HCT116 (cell line): ENCODE results near the gene ATXN7L1.

ENCODE experiments used
- CEBPB ChIP-seq: IDR thresholded peaks from 2 replicates; pipeline ENCODE4 v1.6.1; 2012; ENCODE audit warnings: low read depth
- ELF1 ChIP-seq: IDR thresholded peaks from 2 replicates; pipeline ENCODE4 v1.6.1; 2012; ENCODE audit warnings: low read depth, borderline replicate concordance
- EZH2 ChIP-seq: fragments of 200-600 bp; sonication (generic); IDR thresholded peaks from 2 replicates; pipeline ENCODE4 v1.6.1; 2017; ENCODE audit warnings: antibody characterized with exemption, mixed run types
- EZH2phosphoT487 ChIP-seq: fragments of 200-600 bp; IDR thresholded peaks from 2 replicates; pipeline ENCODE4 v1.6.1; 2018; ENCODE audit warnings: antibody characterized with exemption, borderline replicate concordance
- POLR2A ChIP-seq: IDR thresholded peaks from 2 replicates; pipeline ENCODE4 v1.7.0; 2011; ENCODE audit warnings: borderline replicate concordance; ENCODE audit not compliant: insufficient read depth, insufficient read length; ENCODE audit errors: extremely low read depth
- POLR2AphosphoS5 ChIP-seq: IDR thresholded peaks from 2 replicates; pipeline ENCODE4 v1.6.1; 2011; ENCODE audit warnings: mild to moderate bottlenecking, low read depth, low read length, moderate library complexity
- SIN3A ChIP-seq: IDR thresholded peaks from 2 replicates; pipeline ENCODE4 v1.6.1; 2012; ENCODE audit warnings: low read depth
- TCF7L2 ChIP-seq: IDR thresholded peaks from 2 replicates; pipeline ENCODE4 v1.7.0; 2011; ENCODE audit warnings: borderline replicate concordance, inconsistent platforms; ENCODE audit not compliant: insufficient read depth, insufficient read length; ENCODE audit errors: extremely low read depth
- YY1 ChIP-seq: IDR thresholded peaks from 2 replicates; pipeline ENCODE4 v1.6.1; 2011; ENCODE audit warnings: low read length, low read depth, moderate library complexity, mild to moderate bottlenecking; ENCODE audit not compliant: insufficient replicate concordance; ENCODE audit errors: extremely low read depth
- ZFX ChIP-seq: fragments of 450-650 bp; IDR thresholded peaks from 2 replicates; pipeline ENCODE4 v1.6.1; 2017
- ZNF274 ChIP-seq: fragments of 200-500 bp; sonication (Bioruptor generic); IDR thresholded peaks from 2 replicates; pipeline ENCODE4 v1.6.1; 2014; ENCODE audit warnings: mild to moderate bottlenecking, low read depth, low read length, inconsistent platforms
- TF ChIP-seq, protein P1 (sequence below), 3 experiments: fragments of 200-600 bp in 1 of 3; sonication (generic) in 1 of 3; IDR thresholded peaks in 2 of 3; conservative IDR thresholded peaks in 1 of 3; 2 replicates each; pipeline ENCODE4 v1.5.1; 2012 to 2017; ENCODE audit warnings: low read depth in 2 of 3, low read length in 2 of 3, antibody characterized with exemption in 1 of 3, borderline replicate concordance in 1 of 3, control low read depth in 1 of 3, mild to moderate bottlenecking in 1 of 3, mixed read lengths in 1 of 3, mixed run types in 1 of 3, moderate library complexity in 1 of 3; ENCODE audit not compliant: insufficient read depth in 1 of 3
- TF ChIP-seq, protein P2 (sequence below): IDR thresholded peaks from 2 replicates; pipeline ENCODE4 v1.6.1; 2011; ENCODE audit warnings: mild to moderate bottlenecking, low read length, moderate library complexity; ENCODE audit not compliant: insufficient replicate concordance; ENCODE audit errors: extremely low read depth
- TF ChIP-seq, protein P3 (sequence below): IDR thresholded peaks from 2 replicates; pipeline ENCODE4 v1.6.1; 2012; ENCODE audit warnings: low read depth

DNA sequence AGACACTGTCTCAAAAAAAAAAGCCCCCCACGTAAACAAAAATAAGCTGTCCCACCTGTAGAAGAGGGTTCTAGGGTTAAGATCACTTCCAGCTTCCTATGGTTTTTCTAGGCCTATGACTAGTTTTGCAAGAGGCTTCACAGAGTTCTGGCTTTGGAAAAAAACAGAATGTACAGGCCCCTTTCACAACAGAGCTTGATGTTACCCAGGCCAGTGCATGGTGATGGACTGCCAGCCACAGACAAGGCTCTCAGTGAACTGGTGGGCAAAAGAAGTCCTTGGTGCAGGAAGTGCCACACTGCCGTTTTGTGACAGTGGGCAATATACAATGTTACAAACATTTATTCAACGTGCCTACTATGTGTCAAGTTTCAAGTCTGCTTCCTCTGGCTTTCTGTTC is 276.8 kb downstream of the ATXN7L1 start:
- TF ChIP-seq CEBPB (no peak), POLR2AphosphoS5 (no peak), EZH2phosphoT487 (no peak), ELF1 (no peak), POLR2A (no peak), YY1 (no peak), SIN3A (no peak), ZFX (no peak), ZNF274 (no peak), TCF7L2 (no peak), EZH2 (no peak)
- TF ChIP-seq, protein P1, sequence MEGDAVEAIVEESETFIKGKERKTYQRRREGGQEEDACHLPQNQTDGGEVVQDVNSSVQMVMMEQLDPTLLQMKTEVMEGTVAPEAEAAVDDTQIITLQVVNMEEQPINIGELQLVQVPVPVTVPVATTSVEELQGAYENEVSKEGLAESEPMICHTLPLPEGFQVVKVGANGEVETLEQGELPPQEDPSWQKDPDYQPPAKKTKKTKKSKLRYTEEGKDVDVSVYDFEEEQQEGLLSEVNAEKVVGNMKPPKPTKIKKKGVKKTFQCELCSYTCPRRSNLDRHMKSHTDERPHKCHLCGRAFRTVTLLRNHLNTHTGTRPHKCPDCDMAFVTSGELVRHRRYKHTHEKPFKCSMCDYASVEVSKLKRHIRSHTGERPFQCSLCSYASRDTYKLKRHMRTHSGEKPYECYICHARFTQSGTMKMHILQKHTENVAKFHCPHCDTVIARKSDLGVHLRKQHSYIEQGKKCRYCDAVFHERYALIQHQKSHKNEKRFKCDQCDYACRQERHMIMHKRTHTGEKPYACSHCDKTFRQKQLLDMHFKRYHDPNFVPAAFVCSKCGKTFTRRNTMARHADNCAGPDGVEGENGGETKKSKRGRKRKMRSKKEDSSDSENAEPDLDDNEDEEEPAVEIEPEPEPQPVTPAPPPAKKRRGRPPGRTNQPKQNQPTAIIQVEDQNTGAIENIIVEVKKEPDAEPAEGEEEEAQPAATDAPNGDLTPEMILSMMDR (IDR thresholded peaks at IDR 0.05 in 2 of 3, conservative IDR thresholded peaks at IDR 0.05 in 1 of 3; ENCODE audit: borderline replicate concordance in 1 of 3, insufficient read depth in 1 of 3, low read depth in 2 of 3, low read length in 2 of 3): no peak
- TF ChIP-seq, protein P2, sequence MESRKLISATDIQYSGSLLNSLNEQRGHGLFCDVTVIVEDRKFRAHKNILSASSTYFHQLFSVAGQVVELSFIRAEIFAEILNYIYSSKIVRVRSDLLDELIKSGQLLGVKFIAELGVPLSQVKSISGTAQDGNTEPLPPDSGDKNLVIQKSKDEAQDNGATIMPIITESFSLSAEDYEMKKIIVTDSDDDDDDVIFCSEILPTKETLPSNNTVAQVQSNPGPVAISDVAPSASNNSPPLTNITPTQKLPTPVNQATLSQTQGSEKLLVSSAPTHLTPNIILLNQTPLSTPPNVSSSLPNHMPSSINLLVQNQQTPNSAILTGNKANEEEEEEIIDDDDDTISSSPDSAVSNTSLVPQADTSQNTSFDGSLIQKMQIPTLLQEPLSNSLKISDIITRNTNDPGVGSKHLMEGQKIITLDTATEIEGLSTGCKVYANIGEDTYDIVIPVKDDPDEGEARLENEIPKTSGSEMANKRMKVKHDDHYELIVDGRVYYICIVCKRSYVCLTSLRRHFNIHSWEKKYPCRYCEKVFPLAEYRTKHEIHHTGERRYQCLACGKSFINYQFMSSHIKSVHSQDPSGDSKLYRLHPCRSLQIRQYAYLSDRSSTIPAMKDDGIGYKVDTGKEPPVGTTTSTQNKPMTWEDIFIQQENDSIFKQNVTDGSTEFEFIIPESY: no peak
- TF ChIP-seq, protein P3, sequence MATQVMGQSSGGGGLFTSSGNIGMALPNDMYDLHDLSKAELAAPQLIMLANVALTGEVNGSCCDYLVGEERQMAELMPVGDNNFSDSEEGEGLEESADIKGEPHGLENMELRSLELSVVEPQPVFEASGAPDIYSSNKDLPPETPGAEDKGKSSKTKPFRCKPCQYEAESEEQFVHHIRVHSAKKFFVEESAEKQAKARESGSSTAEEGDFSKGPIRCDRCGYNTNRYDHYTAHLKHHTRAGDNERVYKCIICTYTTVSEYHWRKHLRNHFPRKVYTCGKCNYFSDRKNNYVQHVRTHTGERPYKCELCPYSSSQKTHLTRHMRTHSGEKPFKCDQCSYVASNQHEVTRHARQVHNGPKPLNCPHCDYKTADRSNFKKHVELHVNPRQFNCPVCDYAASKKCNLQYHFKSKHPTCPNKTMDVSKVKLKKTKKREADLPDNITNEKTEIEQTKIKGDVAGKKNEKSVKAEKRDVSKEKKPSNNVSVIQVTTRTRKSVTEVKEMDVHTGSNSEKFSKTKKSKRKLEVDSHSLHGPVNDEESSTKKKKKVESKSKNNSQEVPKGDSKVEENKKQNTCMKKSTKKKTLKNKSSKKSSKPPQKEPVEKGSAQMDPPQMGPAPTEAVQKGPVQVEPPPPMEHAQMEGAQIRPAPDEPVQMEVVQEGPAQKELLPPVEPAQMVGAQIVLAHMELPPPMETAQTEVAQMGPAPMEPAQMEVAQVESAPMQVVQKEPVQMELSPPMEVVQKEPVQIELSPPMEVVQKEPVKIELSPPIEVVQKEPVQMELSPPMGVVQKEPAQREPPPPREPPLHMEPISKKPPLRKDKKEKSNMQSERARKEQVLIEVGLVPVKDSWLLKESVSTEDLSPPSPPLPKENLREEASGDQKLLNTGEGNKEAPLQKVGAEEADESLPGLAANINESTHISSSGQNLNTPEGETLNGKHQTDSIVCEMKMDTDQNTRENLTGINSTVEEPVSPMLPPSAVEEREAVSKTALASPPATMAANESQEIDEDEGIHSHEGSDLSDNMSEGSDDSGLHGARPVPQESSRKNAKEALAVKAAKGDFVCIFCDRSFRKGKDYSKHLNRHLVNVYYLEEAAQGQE: no peak
